Nephron (organoid): ENCODE results near the gene TBC1D20.

Experiments
- H3K27ac Mint-ChIP-seq, 3 experiments: 2 replicates each; pipeline ENCODE4 v1.8.0; 2020; ENCODE audit warnings: mixed read lengths in 3 of 3, mild to moderate bottlenecking in 2 of 3, moderate library complexity in 1 of 3
- H3K27me3 Mint-ChIP-seq: 2 replicates; pipeline ENCODE4 v1.8.0; 2021; ENCODE audit warnings: low read depth, mild to moderate bottlenecking, moderate library complexity, mixed read lengths
- H3K36me3 Mint-ChIP-seq: 2 replicates; pipeline ENCODE4 v1.8.0; 2020; ENCODE audit warnings: low read depth, mixed read lengths
- H3K4me1 Mint-ChIP-seq: 2 replicates; pipeline ENCODE4 v1.8.0; 2020; ENCODE audit warnings: mixed read lengths
- H3K4me3 Mint-ChIP-seq, 3 experiments: 2 replicates each; pipeline ENCODE4 v1.8.0; 2020; ENCODE audit warnings: mild to moderate bottlenecking in 3 of 3, mixed read lengths in 3 of 3, moderate library complexity in 2 of 3
- H3K9me3 Mint-ChIP-seq: 2 replicates; pipeline ENCODE4 v1.8.0; 2020; ENCODE audit warnings: mixed read lengths
- TF ChIP-seq, protein P1 (sequence below), 3 experiments: fragments of 200-600 bp; sonication (generic); IDR thresholded peaks; one replicate each; pipeline ENCODE4 v1.5.0; 2021; ENCODE audit warnings: antibody characterized with exemption in 3 of 3; ENCODE audit not compliant: unreplicated experiment in 3 of 3

Gene TBC1D20

DNA sequence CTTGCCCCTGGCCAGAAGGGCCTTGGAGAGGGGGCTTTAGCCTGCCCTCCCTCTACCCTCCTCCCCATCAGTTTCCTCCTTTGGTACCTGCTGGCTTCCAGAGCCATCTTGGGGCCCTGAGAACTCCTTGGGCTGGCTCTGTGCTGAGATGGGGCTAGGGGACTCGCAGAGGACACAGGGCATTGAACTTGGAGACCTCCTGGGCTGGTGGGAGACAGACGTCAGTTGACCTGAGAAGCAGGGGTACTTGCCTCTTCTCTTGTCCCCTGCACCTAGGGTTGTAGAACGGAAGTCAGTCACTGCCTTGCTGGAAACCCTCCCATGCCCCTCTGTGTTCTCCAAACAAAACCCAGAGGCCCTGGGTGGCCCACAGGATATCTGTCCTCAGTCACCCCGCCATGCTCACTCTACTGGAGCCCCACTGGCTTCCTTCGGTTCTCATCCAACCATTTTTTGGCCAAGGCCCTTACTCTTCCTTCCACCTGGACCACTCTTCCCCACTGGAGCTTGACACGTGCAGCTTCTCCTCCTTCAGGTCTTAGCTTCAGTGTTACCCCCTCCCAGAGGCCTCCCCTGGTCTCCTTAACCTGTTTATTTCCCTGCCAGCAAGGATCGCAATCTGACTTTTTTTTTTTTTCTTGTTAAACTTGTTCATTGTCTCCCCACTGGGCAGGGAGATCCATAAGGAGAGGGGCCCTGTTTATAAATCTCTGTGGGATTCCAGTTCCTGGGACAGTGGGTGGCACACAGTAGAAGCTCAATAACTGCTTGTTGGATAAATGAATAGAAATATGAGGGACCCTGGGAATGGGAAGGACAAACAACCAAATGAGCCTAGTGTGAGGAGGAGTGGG is 53.3 kb downstream of the TBC1D20 start:
- no peaks in the 10 kb centered on the region for H3K27me3 Mint-ChIP-seq
- peak overlapping the region; percentile 93 to 95 (median 94) for H3K4me3 Mint-ChIP-seq
- H3K27ac Mint-ChIP-seq, result peak overlapping the region; percentile 84 to 89 (median 86)
- TF ChIP-seq, protein P1, sequence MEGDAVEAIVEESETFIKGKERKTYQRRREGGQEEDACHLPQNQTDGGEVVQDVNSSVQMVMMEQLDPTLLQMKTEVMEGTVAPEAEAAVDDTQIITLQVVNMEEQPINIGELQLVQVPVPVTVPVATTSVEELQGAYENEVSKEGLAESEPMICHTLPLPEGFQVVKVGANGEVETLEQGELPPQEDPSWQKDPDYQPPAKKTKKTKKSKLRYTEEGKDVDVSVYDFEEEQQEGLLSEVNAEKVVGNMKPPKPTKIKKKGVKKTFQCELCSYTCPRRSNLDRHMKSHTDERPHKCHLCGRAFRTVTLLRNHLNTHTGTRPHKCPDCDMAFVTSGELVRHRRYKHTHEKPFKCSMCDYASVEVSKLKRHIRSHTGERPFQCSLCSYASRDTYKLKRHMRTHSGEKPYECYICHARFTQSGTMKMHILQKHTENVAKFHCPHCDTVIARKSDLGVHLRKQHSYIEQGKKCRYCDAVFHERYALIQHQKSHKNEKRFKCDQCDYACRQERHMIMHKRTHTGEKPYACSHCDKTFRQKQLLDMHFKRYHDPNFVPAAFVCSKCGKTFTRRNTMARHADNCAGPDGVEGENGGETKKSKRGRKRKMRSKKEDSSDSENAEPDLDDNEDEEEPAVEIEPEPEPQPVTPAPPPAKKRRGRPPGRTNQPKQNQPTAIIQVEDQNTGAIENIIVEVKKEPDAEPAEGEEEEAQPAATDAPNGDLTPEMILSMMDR (IDR thresholded peaks at IDR 0.05; ENCODE audit: unreplicated experiment in 3 of 3), result no peak
- peaks cover 25% of the 10 kb centered on the region for H3K4me1 Mint-ChIP-seq
- H3K9me3 Mint-ChIP-seq, result no peaks in the 10 kb centered on the region
- peaks cover 43% of the 10 kb centered on the region for H3K36me3 Mint-ChIP-seq

DNA sequence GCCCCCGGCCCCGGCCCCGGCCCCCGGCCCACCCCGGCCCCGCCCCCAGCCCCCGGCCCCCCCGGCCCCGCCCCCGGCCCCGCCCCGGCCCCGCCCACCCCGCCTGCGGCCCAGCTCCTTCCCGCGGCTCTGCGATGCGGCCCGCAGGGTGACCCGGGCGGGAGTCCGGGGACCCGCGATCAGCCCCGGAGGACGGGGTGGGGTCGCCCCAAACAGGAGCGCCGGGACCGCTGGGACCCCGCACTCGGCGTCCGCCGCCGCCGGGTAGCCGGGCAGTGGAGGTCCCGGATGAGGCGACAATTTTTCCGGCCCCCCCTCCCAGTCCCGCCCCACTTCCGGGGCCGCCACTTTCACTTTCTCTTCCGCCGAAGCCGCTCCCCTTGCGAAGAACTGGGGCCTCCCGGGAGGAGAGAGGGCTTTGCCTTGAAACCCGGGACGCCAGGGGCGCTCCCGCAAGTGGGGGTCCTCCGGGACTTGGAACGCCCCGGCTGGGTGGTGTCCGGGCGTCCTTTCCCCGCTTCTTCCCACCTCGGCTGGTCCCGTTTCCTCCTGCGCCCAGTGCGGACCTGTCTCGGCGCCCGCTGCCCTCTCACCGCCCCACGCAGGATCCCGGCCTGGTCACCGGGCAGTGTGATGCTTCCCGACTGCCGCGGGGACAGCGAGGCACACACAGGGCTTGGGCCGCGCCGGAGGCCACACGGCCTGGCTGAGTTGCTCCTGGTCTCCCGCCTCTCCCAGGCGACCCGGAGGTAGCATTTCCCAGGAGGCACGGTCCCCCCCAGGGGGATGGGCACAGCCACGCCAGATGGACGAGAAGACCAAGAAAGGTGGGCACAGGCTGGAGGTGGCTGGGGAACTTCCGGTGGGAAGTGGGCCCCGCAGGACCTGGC is 54.1 kb downstream of the TBC1D20 start, which contains the start of gene RBCK1:
TSS of gene RBCK1 (plus strand) at position 347 of the 890 bp plus-strand sequence. CDS start at position 806, 459 bp downstream.
- Mint-ChIP-seq H3K27ac (peak within 1 kb of the TSS; percentile 86 to 93 (median 89)), H3K9me3 (no peaks in the 10 kb centered on the region), H3K36me3 (peaks cover 37% of the 10 kb centered on the region), H3K4me3 (peak within 1 kb of the TSS; percentile 93 to 95 (median 94)), H3K4me1 (peaks cover 25% of the 10 kb centered on the region), H3K27me3 (no peaks in the 10 kb centered on the region)
- TF ChIP-seq, protein P1 (IDR thresholded peaks at IDR 0.05; ENCODE audit: unreplicated experiment in 3 of 3), result no peak

GRCh38 chr20:407133-407952 is 55.0 kb downstream of the TBC1D20 start:
- Mint-ChIP-seq H3K4me1 (peaks cover 25% of the 10 kb centered on the region), H3K27me3 (no peaks in the 10 kb centered on the region), H3K4me3 (peak overlapping the region; percentile 87 to 92 (median 90)), H3K36me3 (peaks cover 28% of the 10 kb centered on the region), H3K9me3 (no peaks in the 10 kb centered on the region), H3K27ac (peak overlapping the region; percentile 78 to 93 (median 89))
- TF ChIP-seq, protein P1 (IDR thresholded peaks at IDR 0.05; ENCODE audit: unreplicated experiment in 3 of 3), result peak; percentile 13 to 25 (median 23)

- peaks cover 25% of the 10 kb centered on the region for H3K4me1 Mint-ChIP-seq
- TF ChIP-seq, protein P1 (IDR thresholded peaks at IDR 0.05; ENCODE audit: unreplicated experiment in 3 of 3), result no peak
- H3K36me3 Mint-ChIP-seq, result peaks cover 20% of the 10 kb centered on the region
- peak overlapping the region; percentile 78 to 93 (median 89) for H3K27ac Mint-ChIP-seq
- H3K9me3 Mint-ChIP-seq, result no peaks in the 10 kb centered on the region
- peak overlapping the region; percentile 87 to 92 (median 90) for H3K4me3 Mint-ChIP-seq
- no peaks in the 10 kb centered on the region for H3K27me3 Mint-ChIP-seq
Observed at GRCh38 chr20:406200-407132, 55.9 kb downstream of the TBC1D20 start.
